Caco-2 (cell line): ENCODE data around the gene TNNI3K. TPM values are rescaled to one million over a fixed set of nuclear protein-coding genes. Genes with fewer than 3 reads are reported as not detected.

Experiments
- BruUV-seq: library from RNA; stranded (reverse); fragments of 400-500 nt; replicated peaks from 2 replicates; lab custom pipeline; 2021; lab: Mats Ljungman, UMichigan
- CTCF ChIA-PET: fragments of 300-600 bp; sonication (Branson Sonifier 250); formaldehyde crosslinking; loops from one replicate; lab custom pipeline; 2022; ENCODE audit warnings: antibody characterized with exemption; lab: Charles Lee
- POLR2A ChIA-PET: fragments of 300-600 bp; sonication (Branson Sonifier 250); formaldehyde crosslinking; loops from one replicate; lab custom pipeline; 2022; ENCODE audit warnings: antibody characterized with exemption; lab: Charles Lee
- DNase-seq, 2 experiments: peaks; one replicate each; pipeline versions ENCODE4 v3.0.0 to v3.0.0-alpha.2; 2020 to 2022
- H3K27me3 ChIP-seq: replicated peaks from 2 replicates; pipeline ENCODE4 v1.6.0; 2011; ENCODE audit warnings: low read length; ENCODE audit not compliant: control insufficient read depth, insufficient read depth
- H3K36me3 ChIP-seq: 2 replicates; pipeline ENCODE4 v1.5.1; 2011; ENCODE audit warnings: low read length; ENCODE audit not compliant: control insufficient read depth, insufficient read depth
- H3K4me1 ChIP-seq: fragments of 250-450 bp; sonication (Bioruptor Pico); 2 replicates; pipeline ENCODE4 v1.5.1; 2020; ENCODE audit warnings: mild to moderate bottlenecking
- H3K4me3 ChIP-seq: 2 replicates; pipeline ENCODE4 v1.5.1; 2011; ENCODE audit warnings: low read depth, mild to moderate bottlenecking, control low read depth, low read length
- H3K9me3 ChIP-seq: fragments of 250-450 bp; sonication (Bioruptor Pico); 2 replicates; pipeline ENCODE4 v1.5.1; 2020; ENCODE audit warnings: mild to moderate bottlenecking, moderate library complexity
- H3K27ac Mint-ChIP-seq: one replicate; pipeline ENCODE4 v1.8.0; 2022; ENCODE audit warnings: mixed read lengths; ENCODE audit not compliant: unreplicated experiment
- H3K27me3 Mint-ChIP-seq: one replicate; pipeline ENCODE4 v1.8.0; 2022; ENCODE audit warnings: mixed read lengths; ENCODE audit not compliant: insufficient read depth, unreplicated experiment
- H3K36me3 Mint-ChIP-seq: one replicate; pipeline ENCODE4 v1.8.0; 2022; ENCODE audit warnings: mild to moderate bottlenecking, mixed read lengths; ENCODE audit not compliant: insufficient read depth, unreplicated experiment
- H3K4me1 Mint-ChIP-seq: one replicate; pipeline ENCODE4 v1.8.0; 2022; ENCODE audit warnings: low read depth, mixed read lengths; ENCODE audit not compliant: unreplicated experiment
- H3K4me3 Mint-ChIP-seq: one replicate; pipeline ENCODE4 v1.8.0; 2022; ENCODE audit warnings: mild to moderate bottlenecking, moderate library complexity, mixed read lengths; ENCODE audit not compliant: unreplicated experiment
- H3K9me3 Mint-ChIP-seq: one replicate; pipeline ENCODE4 v1.8.0; 2022; ENCODE audit warnings: mixed read lengths; ENCODE audit not compliant: unreplicated experiment
- intact Hi-C: fragments of 100-400 bp; cut with micrococcal nuclease; formaldehyde crosslinking; loops from one replicate; pipeline ENCODE4 v1.10.0; 2022; ENCODE audit not compliant: unreplicated experiment
- total RNA-seq: library from RNA; stranded (reverse); gene quantifications from 2 replicates; pipeline ENCODE4 v1.2.3, GENCODE V29; 2022
- TF ChIP-seq, protein P1 (sequence below), 2 experiments: fragments of 200-600 bp in 1 of 2; IDR thresholded peaks; 1 replicate in 1 of 2; 2 replicates in 1 of 2; pipeline versions ENCODE4 v1.5.1 to v1.8.0; 2011 to 2022; ENCODE audit warnings: antibody characterized with exemption in 1 of 2, control low read depth in 1 of 2, inconsistent platforms in 1 of 2, low read depth in 1 of 2, low read length in 1 of 2, mild to moderate bottlenecking in 1 of 2, moderate library complexity in 1 of 2; ENCODE audit not compliant: insufficient read depth in 1 of 2, severe bottlenecking in 1 of 2, unreplicated experiment in 1 of 2

Gene TNNI3K
- total RNA-seq, 1 experiment from 2014 or later: not detected

DNA sequence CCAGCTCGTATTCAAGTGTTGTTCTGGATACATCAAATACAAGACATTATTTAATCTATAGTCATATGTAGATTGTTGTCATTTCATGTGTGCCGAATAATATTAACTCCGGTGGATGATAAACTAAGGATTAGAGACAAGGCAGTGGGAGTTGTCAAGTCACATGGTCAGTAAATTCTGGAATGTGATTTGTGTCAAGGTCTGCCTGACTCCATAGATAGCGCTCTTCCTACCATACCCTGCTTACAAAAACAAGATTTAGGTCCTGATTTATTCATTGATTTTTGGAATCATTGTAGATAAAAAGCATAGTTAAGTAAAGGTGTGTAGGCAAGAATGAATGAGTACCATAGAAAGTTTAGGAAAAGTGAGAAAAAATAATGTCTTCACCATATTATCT lies 2.6 kb downstream of the TNNI3K start:
- Mint-ChIP-seq H3K4me3 (no peak overlapping the region), H3K27ac (no peak overlapping the region), H3K4me1 (no peaks in the 10 kb centered on the region), H3K9me3 (no peaks in the 10 kb centered on the region), H3K27me3 (no peaks in the 10 kb centered on the region), H3K36me3 (no peaks in the 10 kb centered on the region)
- Histone ChIP-seq H3K4me3 (no peak overlapping the region), H3K9me3 (no peaks in the 10 kb centered on the region), H3K4me1 (no peaks in the 10 kb centered on the region), H3K27me3 (no peaks in the 10 kb centered on the region), H3K36me3 (no peaks in the 10 kb centered on the region)
- ChIA-PET POLR2A (no interaction called here), CTCF (no interaction called here)
- intact Hi-C loops: no loop called here
- TF ChIP-seq, protein P1, sequence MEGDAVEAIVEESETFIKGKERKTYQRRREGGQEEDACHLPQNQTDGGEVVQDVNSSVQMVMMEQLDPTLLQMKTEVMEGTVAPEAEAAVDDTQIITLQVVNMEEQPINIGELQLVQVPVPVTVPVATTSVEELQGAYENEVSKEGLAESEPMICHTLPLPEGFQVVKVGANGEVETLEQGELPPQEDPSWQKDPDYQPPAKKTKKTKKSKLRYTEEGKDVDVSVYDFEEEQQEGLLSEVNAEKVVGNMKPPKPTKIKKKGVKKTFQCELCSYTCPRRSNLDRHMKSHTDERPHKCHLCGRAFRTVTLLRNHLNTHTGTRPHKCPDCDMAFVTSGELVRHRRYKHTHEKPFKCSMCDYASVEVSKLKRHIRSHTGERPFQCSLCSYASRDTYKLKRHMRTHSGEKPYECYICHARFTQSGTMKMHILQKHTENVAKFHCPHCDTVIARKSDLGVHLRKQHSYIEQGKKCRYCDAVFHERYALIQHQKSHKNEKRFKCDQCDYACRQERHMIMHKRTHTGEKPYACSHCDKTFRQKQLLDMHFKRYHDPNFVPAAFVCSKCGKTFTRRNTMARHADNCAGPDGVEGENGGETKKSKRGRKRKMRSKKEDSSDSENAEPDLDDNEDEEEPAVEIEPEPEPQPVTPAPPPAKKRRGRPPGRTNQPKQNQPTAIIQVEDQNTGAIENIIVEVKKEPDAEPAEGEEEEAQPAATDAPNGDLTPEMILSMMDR (IDR thresholded peaks at IDR 0.05; ENCODE audit: insufficient read depth in 1 of 2, low read depth in 1 of 2, low read length in 1 of 2, severe bottlenecking in 1 of 2, unreplicated experiment in 1 of 2): no peak
- no TSS peak for BruUV-seq
- no peak for DNase-seq

DNA sequence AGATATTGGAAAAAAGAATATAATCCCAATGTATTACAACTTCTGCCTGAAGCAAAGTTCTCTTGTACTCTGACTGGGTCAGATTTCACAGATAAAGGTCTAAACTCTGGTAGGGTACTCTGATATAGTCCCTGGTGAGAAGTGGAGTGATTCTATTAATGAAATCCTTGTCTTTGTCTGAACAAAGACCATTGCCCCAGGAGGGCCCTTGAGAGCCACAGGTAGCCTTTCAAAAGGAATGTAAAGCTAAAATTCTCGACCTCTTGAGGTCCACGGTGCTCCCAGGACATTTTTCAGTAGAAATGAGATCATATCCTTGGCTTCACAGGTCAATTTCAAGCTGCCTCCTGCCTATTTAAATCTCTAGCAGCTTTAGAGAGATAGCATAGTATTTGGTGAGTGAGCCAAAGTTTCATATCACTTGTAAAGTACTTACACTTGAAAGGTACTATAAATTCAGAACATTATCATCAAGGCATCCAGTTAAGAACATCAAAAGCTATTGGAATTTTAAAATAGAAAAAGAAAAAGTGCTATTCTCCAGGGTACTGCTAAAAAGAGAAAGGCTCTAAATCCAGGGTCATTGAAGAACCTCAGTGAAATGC lies 10.1 kb downstream of the TNNI3K start:
- Histone ChIP-seq H3K9me3 (no peaks in the 10 kb centered on the region), H3K36me3 (no peaks in the 10 kb centered on the region), H3K4me1 (no peaks in the 10 kb centered on the region), H3K4me3 (no peak overlapping the region), H3K27me3 (no peaks in the 10 kb centered on the region)
- H3K36me3 Mint-ChIP-seq: no peaks in the 10 kb centered on the region
- intact Hi-C loops: no loop called here
- H3K4me3 Mint-ChIP-seq: no peak overlapping the region
- no TSS peak for BruUV-seq
- TF ChIP-seq, protein P1 (IDR thresholded peaks at IDR 0.05; ENCODE audit: insufficient read depth in 1 of 2, low read depth in 1 of 2, low read length in 1 of 2, severe bottlenecking in 1 of 2, unreplicated experiment in 1 of 2): no peak
- no peak overlapping the region for H3K27ac Mint-ChIP-seq
- POLR2A ChIA-PET: no interaction called here
- H3K9me3 Mint-ChIP-seq: no peaks in the 10 kb centered on the region
- H3K27me3 Mint-ChIP-seq: no peaks in the 10 kb centered on the region
- no peak for DNase-seq
- H3K4me1 Mint-ChIP-seq: no peaks in the 10 kb centered on the region
- CTCF ChIA-PET: no interaction called here

GRCh38 chr1:74246315-74246714 lies 11.1 kb downstream of the TNNI3K start:
- POLR2A ChIA-PET: no interaction called here
- Histone ChIP-seq H3K27me3 (no peaks in the 10 kb centered on the region), H3K9me3 (no peaks in the 10 kb centered on the region), H3K4me3 (no peak overlapping the region), H3K4me1 (no peaks in the 10 kb centered on the region), H3K36me3 (no peaks in the 10 kb centered on the region)
- no peaks in the 10 kb centered on the region for H3K4me1 Mint-ChIP-seq
- H3K27ac Mint-ChIP-seq: no peak overlapping the region
- no peak for DNase-seq
- CTCF ChIA-PET: no interaction called here
- no peaks in the 10 kb centered on the region for H3K9me3 Mint-ChIP-seq
- intact Hi-C loops: no loop called here
- no peaks in the 10 kb centered on the region for H3K27me3 Mint-ChIP-seq
- TF ChIP-seq, protein P1 (IDR thresholded peaks at IDR 0.05; ENCODE audit: insufficient read depth in 1 of 2, low read depth in 1 of 2, low read length in 1 of 2, severe bottlenecking in 1 of 2, unreplicated experiment in 1 of 2): no peak
- H3K4me3 Mint-ChIP-seq: no peak overlapping the region
- H3K36me3 Mint-ChIP-seq: no peaks in the 10 kb centered on the region
- BruUV-seq: no TSS peak
